ENCODE measurements around the gene ENDOV. TPM values are rescaled to one million over a fixed set of nuclear protein-coding genes. Genes with fewer than 3 reads are reported as not detected.
"Not testable (repeated sequence)": the region's sequence is repeated elsewhere in the genome, so short reads cannot be mapped to it uniquely, and the experiment has no call there.

Gene ENDOV
- total RNA-seq, 2 experiments from 2014 or later = 14.2 to 16.2 TPM

- H3K27ac Mint-ChIP-seq = no peak overlapping the region
Measured at GRCh38 chr17:80409626-80410025, 5.3 kb upstream of the ENDOV start.

GRCh38 chr17:80410441-80411087, 4.4 kb upstream of the ENDOV start:
- H3K27ac Mint-ChIP-seq; DNase-seq; H3K4me3 Mint-ChIP-seq; CTCF ChIA-PET; H3K36me3 Mint-ChIP-seq (ENCODE audit: low read depth); H3K4me1 Mint-ChIP-seq; H3K9me3 Mint-ChIP-seq: not testable (repeated sequence)
- POLR2A ChIA-PET = interaction anchor here (0.9 kb wide), 1 partner anchor 14 kb away, joined by 3 read pairs; no protein-coding TSS in a partner anchor
- peaks cover 31% of the 10 kb centered on the region for H3K27me3 Mint-ChIP-seq

More at GRCh38 chr17:80409626-80410025, 5.3 kb upstream of the ENDOV start:
- ChIA-PET CTCF (interaction anchor here (1.0 kb wide), 1 partner anchor 308 kb away, joined by 3 read pairs; the partner anchor contains the start of gene GAA), POLR2A (interaction anchor here (0.9 to 1.0 kb wide), 2 partner anchors 13 to 45 kb away, joined by 3 read pairs; no protein-coding TSS in a partner anchor)
- Mint-ChIP-seq H3K27me3 (peaks cover 31% of the 10 kb centered on the region), H3K36me3 (ENCODE audit: low read depth) (no peaks in the 10 kb centered on the region), H3K4me3 (no peak overlapping the region), H3K4me1 (peaks cover 6% of the 10 kb centered on the region), H3K9me3 (no peaks in the 10 kb centered on the region)
- DNase-seq = no peak

GRCh38 chr17:80413771-80414507, 1.0 kb upstream of the ENDOV start:
- H3K4me1 Mint-ChIP-seq = peaks cover 24% of the 10 kb centered on the region
- H3K9me3 Mint-ChIP-seq = no peaks in the 10 kb centered on the region
- no peak for DNase-seq
- H3K36me3 Mint-ChIP-seq (ENCODE audit: low read depth) = peaks cover 3% of the 10 kb centered on the region
- H3K27ac Mint-ChIP-seq = no peak overlapping the region
- ChIA-PET POLR2A (interaction anchor here (1.0 to 1.9 kb wide), 3 partner anchors 8 to 155 kb away, joined by 3 to 6 read pairs (median 3); no protein-coding TSS in a partner anchor), CTCF (interaction anchor here (0.5 kb wide), 1 partner anchor 160 kb away, joined by 4 read pairs; no protein-coding TSS in a partner anchor)
- peaks cover 27% of the 10 kb centered on the region for H3K27me3 Mint-ChIP-seq
- peak overlapping the region; percentile 82 for H3K4me3 Mint-ChIP-seq

GRCh38 chr17:80414508-80414802, 512 bp upstream of the ENDOV start:
- no peak overlapping the region for H3K27ac Mint-ChIP-seq
- H3K36me3 Mint-ChIP-seq (ENCODE audit: low read depth) = peaks cover 3% of the 10 kb centered on the region
- no peaks in the 10 kb centered on the region for H3K9me3 Mint-ChIP-seq
- H3K4me3 Mint-ChIP-seq = peak overlapping the region; percentile 82
- POLR2A ChIA-PET = interaction anchor here (1.0 to 1.9 kb wide), 2 partner anchors 9 to 40 kb away, joined by 3 to 6 read pairs; no protein-coding TSS in a partner anchor
- peaks cover 25% of the 10 kb centered on the region for H3K27me3 Mint-ChIP-seq
- DNase-seq = no peak
- H3K4me1 Mint-ChIP-seq = peaks cover 24% of the 10 kb centered on the region
- CTCF ChIA-PET = no interaction called here

- ChIA-PET POLR2A (interaction anchor here (0.9 to 1.2 kb wide), 3 partner anchors 25 to 522 kb away, joined by 3 to 5 read pairs (median 3); no protein-coding TSS in a partner anchor), CTCF (interaction anchor here (0.5 to 1.5 kb wide), 5 partner anchors 11 to 807 kb away, joined by 3 to 5 read pairs (median 3); partner anchors contain the start of genes CEP131 and GAA)
- H3K27ac Mint-ChIP-seq = peak overlapping the region; percentile 61
- H3K4me3 Mint-ChIP-seq = peak overlapping the region; percentile 82
- H3K4me1 Mint-ChIP-seq = peaks cover 24% of the 10 kb centered on the region
- no peak for DNase-seq
- peaks cover 25% of the 10 kb centered on the region for H3K27me3 Mint-ChIP-seq
- H3K9me3 Mint-ChIP-seq = no peaks in the 10 kb centered on the region
- peaks cover 3% of the 10 kb centered on the region for H3K36me3 Mint-ChIP-seq (ENCODE audit: low read depth)
Measured at GRCh38 chr17:80415626-80416137, 715 bp downstream of the ENDOV start.

GRCh38 chr17:80416260-80416939, 1.4 kb downstream of the ENDOV start:
- no peak for DNase-seq
- H3K4me3 Mint-ChIP-seq = peak overlapping the region; percentile 82
- H3K27me3 Mint-ChIP-seq = peaks cover 25% of the 10 kb centered on the region
- peaks cover 3% of the 10 kb centered on the region for H3K36me3 Mint-ChIP-seq (ENCODE audit: low read depth)
- ChIA-PET POLR2A (interaction anchor here (1.2 kb wide), 1 partner anchor 38 kb away, joined by 5 read pairs; no protein-coding TSS in a partner anchor), CTCF (interaction anchor here (0.9 to 1.5 kb wide), 2 partner anchors 11 to 315 kb away, joined by 3 to 5 read pairs; partner anchors contain the start of gene GAA)
- H3K9me3 Mint-ChIP-seq = no peaks in the 10 kb centered on the region
- peaks cover 24% of the 10 kb centered on the region for H3K4me1 Mint-ChIP-seq
- no peak overlapping the region for H3K27ac Mint-ChIP-seq

- peaks cover 24% of the 10 kb centered on the region for H3K4me1 Mint-ChIP-seq
- CTCF ChIA-PET = no interaction called here
- no peaks in the 10 kb centered on the region for H3K9me3 Mint-ChIP-seq
- H3K4me3 Mint-ChIP-seq = peak overlapping the region; percentile 82
- peaks cover 3% of the 10 kb centered on the region for H3K36me3 Mint-ChIP-seq (ENCODE audit: low read depth)
- no peak overlapping the region for H3K27ac Mint-ChIP-seq
- no peak for DNase-seq
- POLR2A ChIA-PET = no interaction called here
- H3K27me3 Mint-ChIP-seq = peaks cover 21% of the 10 kb centered on the region
Measured at GRCh38 chr17:80416940-80417293, 1.9 kb downstream of the ENDOV start.

GRCh38 chr17:80418589-80418988, 3.6 kb downstream of the ENDOV start:
- DNase-seq = no peak
- Mint-ChIP-seq H3K27ac (no peak overlapping the region), H3K36me3 (ENCODE audit: low read depth) (peaks cover 3% of the 10 kb centered on the region), H3K4me3 (no peak overlapping the region), H3K4me1 (peaks cover 24% of the 10 kb centered on the region), H3K9me3 (no peaks in the 10 kb centered on the region), H3K27me3 (peaks cover 9% of the 10 kb centered on the region)
- CTCF ChIA-PET = no interaction called here
- POLR2A ChIA-PET = no interaction called here

GRCh38 chr17:80419255-80419654, 4.3 kb downstream of the ENDOV start:
- no peak for DNase-seq
- peaks cover 3% of the 10 kb centered on the region for H3K36me3 Mint-ChIP-seq (ENCODE audit: low read depth)
- H3K4me1 Mint-ChIP-seq = peaks cover 28% of the 10 kb centered on the region
- H3K4me3 Mint-ChIP-seq = no peak overlapping the region
- H3K9me3 Mint-ChIP-seq = no peaks in the 10 kb centered on the region
- H3K27ac Mint-ChIP-seq = no peak overlapping the region
- peaks cover 2% of the 10 kb centered on the region for H3K27me3 Mint-ChIP-seq
- POLR2A ChIA-PET = interaction anchor here (0.6 kb wide), 2 partner anchors 35 to 82 kb away, joined by 3 read pairs; no protein-coding TSS in a partner anchor
- CTCF ChIA-PET = interaction anchor here (0.7 kb wide), 2 partner anchors 89 to 228 kb away, joined by 3 to 4 read pairs; no protein-coding TSS in a partner anchor

GRCh38 chr17:80421381-80422090, 6.6 kb downstream of the ENDOV start:
- H3K27ac Mint-ChIP-seq = no peak overlapping the region
- peaks cover 3% of the 10 kb centered on the region for H3K36me3 Mint-ChIP-seq (ENCODE audit: low read depth)
- DNase-seq = no peak
- H3K27me3 Mint-ChIP-seq = peaks cover 2% of the 10 kb centered on the region
- no peak overlapping the region for H3K4me3 Mint-ChIP-seq
- peaks cover 22% of the 10 kb centered on the region for H3K4me1 Mint-ChIP-seq
- POLR2A ChIA-PET = no interaction called here
- H3K9me3 Mint-ChIP-seq = no peaks in the 10 kb centered on the region
- CTCF ChIA-PET = no interaction called here

GRCh38 chr17:80422276-80422675, 7.3 kb downstream of the ENDOV start:
- no peak overlapping the region for H3K27ac Mint-ChIP-seq
- no peak for DNase-seq
- H3K9me3 Mint-ChIP-seq = no peaks in the 10 kb centered on the region
- ChIA-PET CTCF (no interaction called here), POLR2A (no interaction called here)
- peaks cover 2% of the 10 kb centered on the region for H3K27me3 Mint-ChIP-seq
- no peak overlapping the region for H3K4me3 Mint-ChIP-seq
- peaks cover 19% of the 10 kb centered on the region for H3K4me1 Mint-ChIP-seq
- peaks cover under 1% of the 10 kb centered on the region for H3K36me3 Mint-ChIP-seq (ENCODE audit: low read depth)

- ChIA-PET CTCF (no interaction called here), POLR2A (interaction anchor here (0.9 to 1.9 kb wide), 3 partner anchors 31 to 547 kb away, joined by 3 to 5 read pairs (median 4); no protein-coding TSS in a partner anchor)
- Mint-ChIP-seq H3K9me3 (no peaks in the 10 kb centered on the region), H3K4me3 (no peak overlapping the region), H3K36me3 (ENCODE audit: low read depth) (no peaks in the 10 kb centered on the region), H3K4me1 (peaks cover 19% of the 10 kb centered on the region), H3K27me3 (peaks cover 2% of the 10 kb centered on the region), H3K27ac (no peak overlapping the region)
- no peak for DNase-seq
Measured at GRCh38 chr17:80422981-80423380, 8.0 kb downstream of the ENDOV start.

Measured in activated CD4-positive, alpha-beta memory T cell treated with anti-CD3 and anti-CD28 coated beads, Interleukin-2, amount 10 ng/mL, durations not matched to agents 7 days and 5 days (primary cell).